Duodenal mucosa (tissue), 2 donors: ENCODE data around the gene MTHFD2.
A peak's percentile ranks its signal among the peaks of the same experiment; 100 is the strongest.
"Not testable (repeated sequence)": the region's sequence is repeated elsewhere in the genome, so short reads cannot be mapped to it uniquely, and the experiment has no call there.

ENCODE experiments used
- H3K27ac ChIP-seq: one replicate; pipeline ENCODE4 v1.7.0; 2013; ENCODE audit warnings: low read depth, low read length
- H3K27me3 ChIP-seq, 2 donors: one replicate each; pipeline ENCODE4 v1.7.0; 2013; ENCODE audit warnings: low read length in 2 of 2, control low read depth in 1 of 2; ENCODE audit not compliant: insufficient read depth in 2 of 2, control insufficient read depth in 1 of 2
- H3K36me3 ChIP-seq, 2 donors: one replicate each; pipeline ENCODE4 v1.7.0; 2013; ENCODE audit warnings: low read length in 2 of 2, control low read depth in 1 of 2; ENCODE audit not compliant: insufficient read depth in 2 of 2, control insufficient read depth in 1 of 2
- H3K4me1 ChIP-seq, 2 donors: one replicate each; pipeline ENCODE4 v1.7.0; 2013; ENCODE audit warnings: low read length in 2 of 2, control low read depth in 1 of 2; ENCODE audit not compliant: insufficient read depth in 2 of 2, control insufficient read depth in 1 of 2
- H3K4me3 ChIP-seq, 2 donors: one replicate each; pipeline ENCODE4 v1.7.0; 2013; ENCODE audit warnings: low read length in 2 of 2, low read depth in 1 of 2
- H3K9ac ChIP-seq, 2 donors: one replicate each; pipeline ENCODE4 v1.7.0; 2013; ENCODE audit warnings: low read length in 2 of 2, low read depth in 1 of 2
- H3K9me3 ChIP-seq, 2 donors: one replicate each; pipeline ENCODE4 v1.7.0; 2013; ENCODE audit warnings: low read length in 2 of 2, control low read depth in 1 of 2; ENCODE audit not compliant: control insufficient read depth in 1 of 2

MTHFD2 gene

DNA sequence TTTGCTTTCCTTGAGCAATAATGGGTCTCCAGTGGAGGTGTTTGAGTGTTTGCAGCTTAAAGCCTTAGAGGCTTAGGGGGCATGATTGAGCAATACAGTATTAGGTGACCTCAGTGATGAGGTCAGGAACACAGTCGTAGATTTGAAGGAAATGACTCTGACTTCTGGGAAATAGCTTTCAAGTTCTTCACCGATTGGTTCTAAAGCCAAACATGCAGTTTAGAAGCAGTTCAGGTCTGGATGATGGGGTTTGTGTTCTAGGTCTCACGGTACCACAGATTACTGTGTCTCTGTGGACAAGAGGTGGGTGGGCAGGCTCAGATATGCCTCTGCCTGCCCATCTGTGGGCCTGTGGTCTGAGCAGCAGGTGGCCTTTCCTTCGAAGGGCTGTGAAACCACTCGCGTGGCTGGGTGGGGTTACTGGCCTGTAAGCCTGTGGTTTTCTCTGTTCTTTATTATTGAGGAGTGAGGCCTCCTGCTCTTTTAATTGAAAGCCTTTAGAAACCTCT is 7.8 kb downstream of the MTHFD2 start:
- H3K4me3 ChIP-seq, result peak overlapping the region; percentile 16 to 26

DNA sequence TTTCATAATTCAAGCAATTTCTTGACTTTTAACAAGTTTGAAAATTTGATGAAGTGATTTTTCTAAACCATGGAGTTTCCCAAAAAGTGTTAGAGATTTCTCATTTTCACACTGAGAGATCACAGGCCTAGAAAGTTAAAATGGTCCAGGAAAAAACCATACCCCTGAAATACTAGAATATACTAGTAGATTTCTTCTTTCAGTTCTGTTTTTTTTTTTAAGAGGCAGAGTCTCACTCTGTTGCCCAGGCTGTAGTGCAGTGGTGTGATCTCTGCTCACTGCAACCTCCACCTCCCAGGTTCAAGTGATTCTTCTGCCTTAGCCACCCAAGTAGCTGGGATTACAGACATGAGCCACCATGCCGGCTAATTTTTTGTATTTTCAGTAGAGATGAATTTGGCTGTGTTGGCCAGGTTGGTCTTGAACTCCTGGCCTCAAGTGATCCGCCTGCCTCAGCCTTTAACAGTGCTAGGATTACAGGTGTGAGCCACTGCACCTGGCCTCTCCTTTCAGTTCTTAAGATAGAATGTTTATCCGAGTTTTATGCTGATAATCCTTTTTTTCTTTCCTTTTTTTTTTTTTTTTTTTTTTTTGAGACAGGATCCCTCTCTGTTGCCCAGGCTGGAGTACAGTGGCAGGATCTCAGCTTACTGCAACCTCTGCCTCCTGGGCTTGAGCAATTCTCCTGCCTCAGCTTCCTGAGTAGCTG is 14.4 kb downstream of the MTHFD2 start:
- no peaks in the 10 kb centered on the region for H3K4me1 ChIP-seq
- H3K27me3 ChIP-seq, result no peaks in the 10 kb centered on the region
- H3K9me3 ChIP-seq, result no peaks in the 10 kb centered on the region
- no peak overlapping the region for H3K4me3 ChIP-seq
- H3K9ac ChIP-seq, result no peak overlapping the region
- H3K27ac ChIP-seq, result no peak overlapping the region
- peaks cover 21 to 52% of the 10 kb centered on the region in 2 donors for H3K36me3 ChIP-seq

More for the DNA sequence above, 7.8 kb downstream of the MTHFD2 start:
- Histone ChIP-seq H3K9ac (peak overlapping the region; percentile 28 to 63), H3K36me3 (peaks cover 11 to 23% of the 10 kb centered on the region in 2 donors), H3K27me3 (no peaks in the 10 kb centered on the region), H3K4me1 (peaks cover 28 to 39% of the 10 kb centered on the region in 2 donors), H3K9me3 (no peaks in the 10 kb centered on the region), H3K27ac (peak overlapping the region; percentile 86)

DNA sequence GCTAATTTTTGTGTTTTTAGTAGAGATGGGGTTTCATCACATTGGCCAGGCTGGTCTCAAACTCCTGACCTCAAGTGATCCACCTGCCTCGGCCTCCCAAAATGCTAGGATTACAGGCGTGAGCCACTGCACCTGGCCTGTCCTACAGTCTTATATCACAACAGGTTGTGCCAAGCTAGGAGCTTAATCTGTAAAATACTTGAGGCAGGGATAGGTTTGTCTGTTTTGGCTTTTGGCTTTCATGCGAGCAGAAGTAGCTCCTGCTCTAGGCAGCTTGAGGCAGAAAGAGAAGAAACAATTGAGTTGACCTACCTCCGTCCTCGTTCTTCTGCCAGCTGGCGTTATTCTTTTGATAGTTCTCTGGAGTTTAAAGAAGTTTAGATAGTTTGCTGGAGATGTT is 17.4 kb downstream of the MTHFD2 start:
- H3K36me3 ChIP-seq, result peaks cover 14 to 37% of the 10 kb centered on the region in 2 donors
- not testable (repeated sequence) for H3K9me3 ChIP-seq, H3K4me3 ChIP-seq, H3K9ac ChIP-seq, H3K27me3 ChIP-seq, H3K27ac ChIP-seq, H3K4me1 ChIP-seq

DNA sequence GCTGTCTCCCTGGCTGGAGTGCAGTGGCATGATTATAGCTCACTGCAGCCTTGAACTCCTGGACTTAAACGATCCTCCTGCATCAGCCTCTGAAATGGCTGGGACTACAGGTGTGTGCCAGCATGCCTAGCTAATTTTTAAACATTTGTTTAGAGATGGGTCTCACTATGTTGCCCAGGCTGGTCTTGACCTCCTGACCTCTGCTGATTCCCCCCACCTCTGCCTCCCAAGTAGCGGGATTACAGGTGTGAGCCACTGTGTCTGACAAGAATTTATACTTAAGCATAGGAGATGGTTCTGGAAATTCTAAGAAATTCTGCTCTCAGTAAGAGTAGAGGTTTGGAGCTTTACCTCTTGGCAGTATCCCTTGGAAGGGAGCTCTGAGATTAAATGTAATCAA is 18.2 kb downstream of the MTHFD2 start:
- Histone ChIP-seq H3K4me3 (no peak overlapping the region), H3K27ac (no peak overlapping the region), H3K27me3 (no peaks in the 10 kb centered on the region), H3K4me1 (no peaks in the 10 kb centered on the region), H3K36me3 (peaks cover 10 to 30% of the 10 kb centered on the region in 2 donors), H3K9me3 (no peaks in the 10 kb centered on the region), H3K9ac (no peak overlapping the region)

DNA sequence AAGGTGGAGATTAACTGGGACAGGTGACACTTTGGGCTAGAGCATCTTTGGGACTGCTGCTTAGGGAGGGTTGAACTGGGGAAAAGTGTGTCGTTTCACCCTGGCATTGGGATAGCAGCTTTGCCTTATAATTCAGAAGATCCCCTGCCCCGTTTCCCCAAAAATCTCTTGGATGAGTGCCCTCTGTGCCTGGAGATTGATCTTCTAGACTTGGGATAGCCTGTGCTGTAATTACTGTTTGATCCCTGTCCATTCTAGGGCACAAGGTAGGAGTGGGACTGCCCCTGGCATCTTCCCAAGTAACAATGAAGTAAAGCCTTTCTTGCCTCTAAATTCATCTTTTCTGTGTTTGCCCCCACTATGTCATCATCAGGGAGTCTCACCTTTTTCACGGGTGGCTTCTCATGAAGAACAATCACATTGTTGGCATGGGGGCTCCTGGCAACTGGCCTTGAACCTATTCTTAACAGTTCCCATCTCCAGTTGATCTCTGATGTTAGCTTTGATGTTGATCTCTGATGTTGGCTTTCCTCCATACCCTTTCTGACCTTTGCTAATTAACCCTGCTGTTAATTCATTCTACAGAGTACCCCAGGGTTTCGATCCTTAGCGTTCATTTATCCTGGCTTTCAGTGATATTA is 21.6 kb downstream of the MTHFD2 start:
- no peak overlapping the region for H3K27ac ChIP-seq
- no peak overlapping the region for H3K4me3 ChIP-seq
- H3K36me3 ChIP-seq, result peaks cover 4 to 14% of the 10 kb centered on the region in 2 donors
- H3K9ac ChIP-seq, result no peak overlapping the region
- H3K27me3 ChIP-seq, result no peaks in the 10 kb centered on the region
- H3K9me3 ChIP-seq, result no peaks in the 10 kb centered on the region
- H3K4me1 ChIP-seq, result no peaks in the 10 kb centered on the region

DNA sequence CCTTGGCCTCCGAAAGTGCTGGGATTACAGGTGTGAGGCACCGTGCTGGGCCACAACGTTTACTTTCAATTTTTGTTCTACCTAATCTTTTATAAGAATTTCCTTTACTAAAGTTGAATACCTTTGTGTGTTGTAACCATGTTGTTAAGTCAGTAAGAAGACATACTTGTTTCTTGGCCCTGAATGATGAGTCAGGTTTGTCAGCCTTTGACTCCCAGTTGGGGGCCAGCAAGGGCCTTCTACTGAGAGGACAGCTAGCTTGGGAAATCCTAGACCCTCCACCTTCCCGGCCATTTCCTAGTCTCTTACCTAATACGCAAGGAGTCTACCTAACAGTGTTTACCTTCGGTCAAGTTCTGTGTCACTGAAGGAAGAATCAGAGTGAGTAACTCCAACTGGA is 22.7 kb downstream of the MTHFD2 start:
- peaks cover under 1 to 11% of the 10 kb centered on the region in 2 donors for H3K36me3 ChIP-seq
- H3K27me3 ChIP-seq, result no peaks in the 10 kb centered on the region
- H3K9me3 ChIP-seq, result no peaks in the 10 kb centered on the region
- no peaks in the 10 kb centered on the region for H3K4me1 ChIP-seq
- no peak overlapping the region for H3K9ac ChIP-seq
- no peak overlapping the region for H3K4me3 ChIP-seq
- no peak overlapping the region for H3K27ac ChIP-seq

DNA sequence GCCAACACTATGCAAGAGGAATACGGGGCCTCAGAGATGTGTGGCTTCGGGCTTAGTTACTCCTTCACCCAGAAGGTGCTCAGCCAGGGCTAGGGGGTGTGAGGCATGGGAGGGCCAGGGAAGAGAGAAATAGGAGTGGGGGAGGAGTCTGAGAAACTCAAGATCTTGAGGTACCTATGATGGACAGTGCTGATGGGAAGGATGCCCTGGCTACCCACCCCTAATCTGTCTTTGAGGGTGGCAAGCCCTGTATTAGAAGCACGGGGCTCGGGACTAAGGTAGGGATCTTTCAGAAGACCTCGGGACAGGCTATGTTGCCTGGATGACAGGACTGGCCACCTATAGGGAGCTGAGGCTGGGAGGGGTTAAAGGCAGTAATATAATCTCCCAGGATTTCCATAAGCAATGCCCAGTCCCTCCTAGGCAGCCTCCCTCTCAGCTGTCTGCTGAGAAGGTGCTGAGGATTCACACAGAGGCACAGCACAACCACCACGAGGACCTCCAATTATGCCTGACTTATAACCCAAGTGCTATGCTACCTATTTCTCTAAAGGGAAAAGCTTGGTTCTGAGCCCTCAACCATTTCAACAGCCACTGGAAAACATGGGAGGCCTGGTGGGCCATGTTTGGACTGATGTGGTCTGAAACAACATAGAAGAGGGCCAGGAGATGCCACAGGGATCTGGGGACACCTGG is 23.3 kb downstream of the MTHFD2 start:
- no peak overlapping the region for H3K9ac ChIP-seq
- no peak overlapping the region for H3K4me3 ChIP-seq
- H3K4me1 ChIP-seq, result no peaks in the 10 kb centered on the region
- no peaks in the 10 kb centered on the region for H3K27me3 ChIP-seq
- no peak overlapping the region for H3K27ac ChIP-seq
- H3K36me3 ChIP-seq, result peaks cover 0 to 8% of the 10 kb centered on the region in 2 donors
- no peaks in the 10 kb centered on the region for H3K9me3 ChIP-seq

DNA sequence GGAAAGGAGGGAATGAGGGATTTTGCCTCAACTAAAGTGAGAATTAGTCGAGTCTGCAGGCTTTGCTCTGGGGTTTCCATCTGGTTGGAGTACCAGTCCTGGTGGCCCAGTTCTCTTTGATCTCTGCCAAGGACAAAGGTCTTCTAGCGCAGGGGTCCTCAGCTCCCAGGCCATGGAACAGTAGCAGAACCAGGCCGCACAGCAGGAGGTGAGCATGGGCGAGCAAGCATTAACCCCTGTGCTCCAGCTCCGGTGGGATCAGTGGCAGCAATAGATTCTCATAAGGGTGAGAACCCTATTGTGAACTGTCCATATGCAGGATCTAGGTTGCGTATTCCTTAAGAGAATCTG is 23.9 kb downstream of the MTHFD2 start:
- Histone ChIP-seq H3K27me3 (no peaks in the 10 kb centered on the region), H3K9ac (no peak overlapping the region), H3K4me3 (no peak overlapping the region), H3K27ac (no peak overlapping the region), H3K4me1 (no peaks in the 10 kb centered on the region), H3K9me3 (no peaks in the 10 kb centered on the region), H3K36me3 (peaks cover 0 to 4% of the 10 kb centered on the region in 2 donors)

DNA sequence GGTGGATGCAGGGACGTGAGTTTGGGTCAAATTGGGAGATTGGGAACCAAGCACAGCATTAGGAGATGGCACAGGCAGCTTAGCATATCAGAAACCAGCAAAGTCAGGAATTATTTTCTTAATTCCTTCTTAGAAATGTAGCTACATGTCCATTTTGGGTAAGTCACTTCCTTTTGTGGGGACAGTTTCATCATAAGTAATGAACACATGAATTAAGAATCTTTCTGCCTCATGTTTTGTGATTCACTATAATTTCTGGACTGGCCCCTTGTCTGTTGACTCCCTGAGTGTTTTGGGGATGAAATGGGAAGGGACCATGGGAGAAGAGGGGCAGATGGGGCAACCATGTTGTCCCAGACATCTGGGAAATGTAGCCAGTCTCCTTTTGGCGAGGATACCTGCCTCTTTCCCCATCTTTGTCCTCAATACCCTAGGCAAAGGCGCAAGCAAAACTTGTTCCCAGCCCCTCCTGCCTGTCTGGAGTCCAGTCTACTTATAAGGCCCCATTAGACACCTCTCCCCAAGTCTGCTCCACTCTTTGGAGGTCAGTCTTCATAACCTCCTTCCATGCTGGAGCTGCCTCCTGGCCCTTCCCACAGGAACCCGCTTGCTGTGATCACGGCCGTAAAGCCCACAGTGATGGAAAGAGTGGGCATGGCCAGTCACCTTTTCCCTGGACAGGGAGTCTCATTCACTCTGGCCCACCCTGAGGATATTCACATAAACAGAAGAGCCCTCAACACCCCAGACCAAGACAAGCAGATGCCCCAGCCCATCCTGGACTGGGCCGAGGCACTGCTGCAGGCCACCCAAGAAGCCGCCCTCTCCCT is 25.7 kb downstream of the MTHFD2 start:
- Histone ChIP-seq H3K36me3 (no peaks in the 10 kb centered on the region), H3K4me3 (no peak overlapping the region), H3K27me3 (no peaks in the 10 kb centered on the region), H3K9me3 (no peaks in the 10 kb centered on the region), H3K4me1 (no peaks in the 10 kb centered on the region), H3K9ac (no peak overlapping the region), H3K27ac (no peak overlapping the region)
